HUES64 (cell line): ENCODE results near the gene MORN1.

Experiments
- H3K27ac ChIP-seq: 2 replicates; pipeline ENCODE4 v1.7.0; 2013; ENCODE audit warnings: low read depth, low read length, inconsistent platforms
- H3K27me3 ChIP-seq: 2 replicates; pipeline ENCODE4 v1.6.1; 2013; ENCODE audit warnings: mild to moderate bottlenecking, low read length; ENCODE audit not compliant: insufficient read depth
- H3K36me3 ChIP-seq: 2 replicates; pipeline ENCODE4 v1.6.1; 2013; ENCODE audit warnings: mild to moderate bottlenecking, low read length; ENCODE audit not compliant: insufficient read depth
- H3K4me1 ChIP-seq: 2 replicates; pipeline ENCODE4 v1.6.1; 2013; ENCODE audit warnings: mild to moderate bottlenecking, low read length, moderate library complexity; ENCODE audit not compliant: insufficient read depth
- H3K4me3 ChIP-seq: 2 replicates; pipeline ENCODE4 v1.5.1; 2013; ENCODE audit warnings: mild to moderate bottlenecking, low read length, moderate library complexity
- H3K9ac ChIP-seq: 2 replicates; pipeline ENCODE4 v1.6.1; 2013; ENCODE audit warnings: mild to moderate bottlenecking, low read depth, low read length
- H3K9me3 ChIP-seq: 2 replicates; pipeline ENCODE4 v1.6.1; 2013; ENCODE audit warnings: low read depth, low read length; ENCODE audit not compliant: insufficient read depth
- WGBS: fragments of 150-250, 120-280 bp; methylation state at CpG from one replicate; pipeline ENCODE4 v1.1.7; 2013; ENCODE audit warnings: missing lambda C conversion rate; 5-methylcytosine and 5-hydroxymethylcytosine counted together

The MORN1 gene

DNA sequence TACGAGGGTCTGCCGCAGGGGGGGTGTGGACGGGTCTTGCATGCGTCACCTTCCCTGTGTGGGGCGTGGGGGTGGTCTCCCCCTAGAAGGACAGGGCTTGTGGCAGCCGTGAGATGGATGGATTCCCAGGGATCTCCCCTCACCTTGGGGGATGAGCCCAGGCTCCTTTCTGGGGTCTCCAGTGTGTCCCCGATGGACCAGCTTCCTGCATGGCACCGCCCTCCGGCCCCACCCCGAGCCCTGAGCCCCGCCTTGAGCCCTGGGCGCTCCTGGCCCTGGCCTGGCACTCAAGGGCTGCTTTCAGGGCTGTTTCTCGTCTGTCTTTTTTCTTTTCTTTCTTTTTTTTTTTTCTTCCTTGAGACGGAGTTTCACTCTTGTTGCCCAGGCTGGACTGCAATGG, 103.7 kb downstream of the MORN1 start:
- H3K27me3 ChIP-seq, result no peaks in the 10 kb centered on the region
- H3K9me3 ChIP-seq, result no peaks in the 10 kb centered on the region
- H3K36me3 ChIP-seq, result no peaks in the 10 kb centered on the region
- no peaks in the 10 kb centered on the region for H3K4me1 ChIP-seq
- H3K9ac ChIP-seq, result no peak overlapping the region
- 96% methylated on average over 14 of the region's 14 CpGs for WGBS
- H3K4me3 ChIP-seq, result no peak overlapping the region
- H3K27ac ChIP-seq, result no peak overlapping the region

DNA sequence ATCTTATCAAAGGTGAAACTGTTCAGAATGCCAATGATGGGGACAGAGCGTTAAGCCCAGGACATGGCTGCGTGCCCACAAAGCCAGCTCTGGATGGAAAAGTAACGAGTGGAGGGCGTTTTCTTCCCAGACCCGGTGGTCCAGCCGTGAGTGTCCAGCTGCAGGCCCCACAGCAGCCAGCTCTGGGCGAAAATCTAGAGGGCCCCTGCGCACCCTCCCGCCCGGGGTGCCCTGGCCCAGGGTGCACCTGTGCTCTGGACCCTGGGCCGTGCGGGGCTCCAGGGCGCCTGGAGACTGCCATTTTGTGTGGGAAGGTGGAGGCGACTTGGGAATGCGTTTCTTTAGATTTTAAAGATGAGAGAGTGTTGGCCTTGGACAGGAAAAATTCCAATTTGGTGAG, 104.4 kb downstream of the MORN1 start:
- Histone ChIP-seq H3K27me3 (no peaks in the 10 kb centered on the region), H3K27ac (no peak overlapping the region), H3K4me3 (no peak overlapping the region), H3K36me3 (no peaks in the 10 kb centered on the region), H3K9ac (no peak overlapping the region), H3K4me1 (no peaks in the 10 kb centered on the region), H3K9me3 (no peaks in the 10 kb centered on the region)
- 95% methylated on average over 15 of the region's 15 CpGs for WGBS

DNA sequence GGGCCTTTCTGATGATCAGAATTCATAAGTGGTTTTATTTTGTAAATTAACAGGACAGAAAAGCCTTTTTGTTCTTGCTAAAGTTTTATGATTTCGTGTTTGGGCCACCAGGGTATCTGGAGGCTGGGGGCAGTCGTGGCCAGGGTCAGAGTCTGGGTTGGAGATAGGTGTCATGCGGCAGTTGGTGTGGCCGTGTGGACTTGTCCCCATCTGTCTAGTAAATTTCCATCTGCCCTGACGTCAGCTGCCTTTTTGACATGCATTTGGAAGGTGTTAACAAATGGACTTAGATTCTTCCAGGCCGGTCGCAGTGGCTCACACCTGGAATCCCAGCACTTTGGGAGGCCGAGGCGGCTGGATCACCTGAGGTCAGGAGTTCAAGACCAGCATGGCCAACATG, 106.4 kb downstream of the MORN1 start:
- peaks cover 2% of the 10 kb centered on the region for H3K4me1 ChIP-seq
- no peak overlapping the region for H3K4me3 ChIP-seq
- H3K9me3 ChIP-seq, result no peaks in the 10 kb centered on the region
- H3K27me3 ChIP-seq, result no peaks in the 10 kb centered on the region
- 93% methylated on average over 9 of the region's 9 CpGs for WGBS
- H3K27ac ChIP-seq, result no peak overlapping the region
- H3K9ac ChIP-seq, result no peak overlapping the region
- no peaks in the 10 kb centered on the region for H3K36me3 ChIP-seq

DNA sequence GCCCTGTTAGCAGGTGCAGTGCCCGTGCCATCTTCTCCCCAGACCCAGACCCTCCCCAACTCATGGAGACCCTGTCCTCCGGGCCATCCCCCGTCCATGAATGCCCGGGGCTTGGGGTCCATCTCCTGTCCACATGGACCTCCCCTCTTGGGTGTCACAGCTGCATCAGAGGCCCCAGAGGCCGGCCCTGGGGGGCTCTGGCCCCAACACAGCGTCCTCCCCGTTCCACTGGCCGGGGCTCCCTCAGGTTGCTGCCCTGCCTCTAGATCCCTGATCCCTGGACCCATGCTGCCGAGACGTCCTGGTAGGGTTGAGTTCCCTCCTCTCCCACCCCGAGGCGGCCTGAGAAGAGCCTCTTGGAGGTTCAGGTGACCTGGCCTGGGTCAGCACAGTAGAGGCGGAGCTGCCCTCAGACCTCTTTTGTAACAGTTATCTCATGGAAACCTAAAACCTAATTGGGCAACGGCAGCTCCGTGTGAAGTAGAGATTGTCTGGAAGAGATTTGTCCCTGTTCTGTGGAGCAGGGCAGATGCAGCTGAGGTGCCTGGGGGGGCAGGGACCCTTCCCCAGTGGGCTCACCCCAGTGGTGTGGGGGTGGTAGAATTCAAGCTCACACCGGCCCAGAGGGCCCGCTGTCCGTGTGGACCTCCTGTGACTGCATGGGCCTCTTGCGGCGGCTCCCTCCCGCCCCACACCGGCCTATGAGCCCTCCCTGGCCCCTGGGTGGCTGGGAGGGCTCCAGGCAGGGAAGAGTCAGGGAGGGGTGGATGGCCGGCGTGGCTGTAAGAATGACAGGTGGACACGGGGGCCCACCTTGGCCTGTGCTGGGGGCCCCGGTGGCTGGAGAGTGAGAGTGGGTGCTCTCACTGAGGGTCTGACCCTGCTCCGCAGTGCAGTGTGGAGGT, 107.1 kb downstream of the MORN1 start:
- Histone ChIP-seq H3K27me3 (no peaks in the 10 kb centered on the region), H3K4me3 (no peak overlapping the region), H3K4me1 (peaks cover 7% of the 10 kb centered on the region), H3K36me3 (no peaks in the 10 kb centered on the region), H3K9me3 (no peaks in the 10 kb centered on the region), H3K27ac (no peak overlapping the region), H3K9ac (no peak overlapping the region)
- WGBS, result 91% methylated on average over 27 of the region's 27 CpGs

DNA sequence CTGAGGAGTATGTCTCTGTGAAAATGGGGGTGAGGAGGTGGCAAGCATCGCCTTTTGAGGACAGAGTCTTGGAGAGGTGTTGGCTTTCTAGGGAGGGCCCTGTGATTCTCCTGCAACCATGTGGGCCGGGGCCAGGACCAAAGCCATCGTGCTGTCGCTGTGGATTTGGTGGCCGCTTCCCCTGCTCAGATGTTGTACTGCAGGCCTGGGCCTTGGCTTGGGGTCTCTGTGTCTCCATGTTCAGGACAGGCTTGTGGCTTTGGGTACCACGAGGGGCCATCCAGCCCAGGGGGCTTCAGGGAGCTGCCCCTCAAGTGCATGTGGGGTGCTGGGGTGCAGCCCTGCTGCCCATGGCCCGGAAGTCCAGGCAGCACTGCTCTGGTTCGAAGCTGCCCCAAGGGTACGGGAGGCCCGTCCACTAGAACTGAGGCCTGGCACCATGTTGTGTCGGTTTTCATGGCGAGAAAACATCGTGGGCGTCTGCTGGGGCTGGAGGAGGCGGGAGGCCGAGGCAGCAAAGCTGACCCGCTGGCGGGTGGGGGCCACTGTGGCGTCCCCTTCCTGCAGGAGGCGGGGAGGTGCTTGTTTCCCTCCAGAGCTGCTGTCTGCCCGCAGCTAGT, 107.9 kb downstream of the MORN1 start:
- no peak overlapping the region for H3K27ac ChIP-seq

DNA sequence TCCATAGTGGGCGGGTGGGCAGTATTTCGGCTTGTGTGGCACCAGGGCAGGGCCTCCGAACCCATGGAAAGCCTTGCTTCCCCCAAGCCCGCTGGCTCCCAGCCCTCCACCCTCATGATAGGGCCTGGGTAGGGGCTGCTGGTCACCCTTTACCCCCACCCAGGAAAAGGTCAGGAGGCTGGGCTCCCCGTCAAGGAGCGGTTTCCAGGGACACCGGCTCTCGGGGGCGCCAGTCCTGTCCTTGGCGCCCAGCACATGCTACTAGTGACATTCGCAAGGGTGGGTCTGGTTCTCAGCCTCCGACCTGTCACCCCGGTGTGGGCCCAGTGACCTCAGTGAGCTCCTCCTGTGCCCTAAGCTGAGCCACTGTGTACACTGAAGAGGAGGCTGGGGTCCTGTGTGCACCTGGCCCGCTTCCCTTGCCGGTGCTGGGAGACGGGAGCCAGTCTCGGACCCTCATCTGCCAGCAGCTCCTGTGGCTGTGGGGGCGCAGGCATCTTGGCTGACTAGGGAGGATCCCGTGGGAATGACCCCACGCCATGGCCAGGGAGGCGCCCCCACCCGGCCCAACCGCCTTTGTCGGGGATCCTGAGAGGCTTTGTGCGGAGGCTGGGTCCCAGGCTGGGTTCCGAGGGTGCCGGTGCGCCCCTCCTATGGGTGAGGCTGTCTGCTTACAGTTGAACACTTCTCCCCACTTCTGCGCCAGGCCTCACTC, 108.6 kb downstream of the MORN1 start:
- Histone ChIP-seq H3K27ac (no peak overlapping the region), H3K4me3 (no peak overlapping the region), H3K27me3 (no peaks in the 10 kb centered on the region), H3K4me1 (peaks cover 22% of the 10 kb centered on the region), H3K9me3 (no peaks in the 10 kb centered on the region), H3K9ac (no peak overlapping the region), H3K36me3 (no peaks in the 10 kb centered on the region)
- WGBS, result 96% methylated on average over 29 of the region's 29 CpGs

More for the DNA sequence above, 107.9 kb downstream of the MORN1 start:
- Histone ChIP-seq H3K9ac (no peak overlapping the region), H3K27me3 (no peaks in the 10 kb centered on the region), H3K4me3 (no peak overlapping the region), H3K9me3 (no peaks in the 10 kb centered on the region), H3K36me3 (no peaks in the 10 kb centered on the region), H3K4me1 (peaks cover 14% of the 10 kb centered on the region)
- WGBS, result 95% methylated on average over 21 of the region's 21 CpGs

DNA sequence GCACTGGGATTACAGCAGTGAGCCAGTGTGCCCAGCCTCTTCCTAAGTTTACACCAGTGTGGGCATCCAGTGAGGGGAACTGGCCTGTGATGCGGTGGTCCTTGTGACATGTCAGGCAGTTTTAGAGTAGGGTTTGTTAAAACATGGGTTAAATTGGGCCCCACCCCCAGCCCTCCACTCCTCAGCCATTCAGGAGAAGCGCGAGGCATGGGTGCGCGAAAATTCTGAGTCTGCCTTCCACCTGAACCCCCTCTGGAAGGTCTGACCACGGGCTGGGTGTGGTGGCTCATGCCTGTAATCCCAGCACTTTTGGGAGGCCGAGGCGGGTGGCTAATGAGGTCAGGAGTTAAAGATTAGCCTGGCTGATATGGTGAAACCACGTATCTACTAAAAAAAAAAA, 111.5 kb downstream of the MORN1 start:
- Histone ChIP-seq H3K36me3 (no peaks in the 10 kb centered on the region; the same call in 1 of the 2 replicates), H3K27me3 (no peaks in the 10 kb centered on the region), H3K27ac (peak overlapping the region; percentile 87), H3K9ac (peak overlapping the region; percentile 39; the same call in 1 of the 2 replicates), H3K9me3 (no peaks in the 10 kb centered on the region), H3K4me1 (peaks cover 38% of the 10 kb centered on the region), H3K4me3 (0 out of 2 replicates have a peak overlapping the region, but pooled peaks have one; percentile 1)
- WGBS, result 79% methylated on average over 9 of the region's 9 CpGs

DNA sequence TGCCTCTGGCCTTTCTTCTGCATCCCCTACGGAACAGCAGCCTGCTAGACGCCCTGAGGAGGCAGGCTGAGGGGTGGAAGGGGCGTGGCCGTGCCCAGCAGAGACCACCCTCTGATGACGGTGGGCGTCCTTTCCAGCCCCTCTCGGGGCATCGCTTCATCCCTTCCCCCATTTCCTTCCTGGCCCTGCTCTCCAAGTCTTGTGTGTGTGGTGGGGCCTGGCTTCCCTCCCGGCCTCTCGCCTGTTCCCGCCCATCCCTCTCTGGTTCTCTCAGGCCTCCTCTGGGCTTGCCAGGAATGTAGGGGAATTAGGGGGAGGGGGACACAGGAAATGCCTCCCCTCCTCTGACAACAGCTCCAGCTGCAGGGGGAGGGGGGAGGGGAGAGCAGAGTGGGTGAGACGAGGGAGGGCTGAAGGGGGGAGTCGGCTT, 112.1 kb downstream of the MORN1 start:
- H3K27ac ChIP-seq, result peak overlapping the region; percentile 87

DNA sequence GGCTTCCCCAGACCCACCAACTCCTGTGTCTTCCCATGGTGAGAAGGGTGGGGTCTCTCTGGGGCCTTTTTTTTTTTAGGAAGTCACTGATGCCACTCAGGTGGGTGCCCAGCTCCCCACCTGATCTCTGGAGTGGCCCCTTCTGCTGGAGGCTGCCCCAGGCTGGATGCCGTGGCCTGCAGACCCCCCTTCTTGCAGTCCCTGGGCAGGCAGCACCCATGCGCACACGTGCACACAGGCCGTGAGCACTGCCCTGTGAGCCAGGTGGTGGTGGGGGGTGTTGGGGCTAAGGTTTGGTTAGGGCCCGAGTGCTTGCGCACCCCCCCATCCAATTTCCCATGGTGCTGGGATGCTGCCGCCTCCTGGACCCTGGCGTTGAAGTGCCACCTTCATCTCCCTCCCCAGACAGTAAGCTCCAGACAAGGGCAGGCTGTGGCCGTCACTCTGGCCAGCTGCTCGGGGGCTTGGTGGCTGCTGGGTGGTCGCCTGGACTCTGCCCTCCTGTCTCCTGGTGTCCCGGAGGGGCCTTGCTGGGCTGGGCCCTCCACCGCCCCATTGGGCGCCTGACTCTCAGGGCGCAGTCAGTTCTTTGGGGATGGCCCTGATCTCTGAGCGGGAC, 112.7 kb downstream of the MORN1 start:
- Histone ChIP-seq H3K9me3 (no peaks in the 10 kb centered on the region), H3K36me3 (no peaks in the 10 kb centered on the region; the same call in 1 of the 2 replicates), H3K4me1 (peaks cover 42% of the 10 kb centered on the region), H3K4me3 (no peak overlapping the region), H3K27ac (peak overlapping the region; percentile 87), H3K9ac (no peak overlapping the region), H3K27me3 (no peaks in the 10 kb centered on the region)
- 53% methylated on average over 16 of the region's 16 CpGs for WGBS

More for the DNA sequence above, 112.1 kb downstream of the MORN1 start:
- Histone ChIP-seq H3K36me3 (no peaks in the 10 kb centered on the region; the same call in 1 of the 2 replicates), H3K4me3 (0 out of 2 replicates have a peak overlapping the region, but pooled peaks have one; percentile 1), H3K9me3 (no peaks in the 10 kb centered on the region), H3K4me1 (peaks cover 42% of the 10 kb centered on the region), H3K27me3 (no peaks in the 10 kb centered on the region), H3K9ac (no peak overlapping the region)
- WGBS, result 9% methylated on average over 8 of the region's 13 CpGs

DNA sequence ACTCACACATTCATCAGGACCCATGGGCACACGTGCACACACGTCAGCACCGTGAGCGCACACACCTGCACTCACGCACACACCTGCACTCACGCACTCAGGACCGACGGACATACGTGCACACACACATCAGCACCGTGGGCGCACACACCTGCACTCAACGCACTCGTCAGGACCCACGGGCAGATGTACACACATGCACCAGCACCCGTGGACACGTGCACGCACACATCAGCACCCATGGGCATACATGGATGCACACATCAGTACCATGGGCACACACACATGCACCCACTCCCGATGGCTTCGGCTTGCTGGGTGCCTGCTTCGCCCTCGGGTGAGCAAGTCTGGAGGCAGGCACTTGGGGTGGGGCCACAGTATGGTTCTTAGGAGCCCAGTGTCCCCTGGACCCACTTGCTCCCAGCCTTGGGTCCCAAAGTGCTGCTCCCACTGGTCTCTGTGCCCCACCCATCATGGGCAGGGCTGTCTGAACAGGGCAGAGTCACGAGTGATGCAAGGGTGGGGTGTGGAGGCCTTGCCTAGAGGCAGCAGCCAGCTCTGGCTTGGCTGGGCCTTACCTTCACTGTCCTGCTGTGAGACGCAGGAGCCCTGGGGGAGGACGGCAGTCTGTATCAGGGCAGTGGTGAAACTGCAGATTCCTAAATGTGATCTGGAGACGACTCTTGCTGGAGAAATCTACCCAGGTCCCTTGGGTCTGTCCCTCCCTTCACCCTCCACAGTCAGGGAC, 113.4 kb downstream of the MORN1 start:
- no peaks in the 10 kb centered on the region for H3K9me3 ChIP-seq
- no peak overlapping the region for H3K9ac ChIP-seq
- peaks cover 42% of the 10 kb centered on the region for H3K4me1 ChIP-seq
- H3K36me3 ChIP-seq, result no peaks in the 10 kb centered on the region; the same call in 1 of the 2 replicates
- 91% methylated on average over 25 of the region's 25 CpGs for WGBS
- H3K27ac ChIP-seq, result peak overlapping the region; percentile 87
- no peak overlapping the region for H3K4me3 ChIP-seq
- H3K27me3 ChIP-seq, result no peaks in the 10 kb centered on the region
